Pulmonary artery endothelial cell (primary cell): ENCODE data around the gene EIF2S3B. TPM values are rescaled to one million over a fixed set of nuclear protein-coding genes. Genes with fewer than 3 reads are reported as not detected.

Source experiments
- DNase-seq: peaks from one replicate; pipeline ENCODE4 v3.0.0-alpha.2; 2011; ENCODE audit warnings: low read depth, low spot score
- total RNA-seq: library from RNA; depleted of rRNA; stranded (reverse); fragments of >200 nt; gene quantifications from 2 replicates; pipeline ENCODE4 v1.2.3, GENCODE V29; 2014

Gene EIF2S3B
- total RNA-seq, 1 donor from 2014 or later = 1.4 TPM

DNA sequence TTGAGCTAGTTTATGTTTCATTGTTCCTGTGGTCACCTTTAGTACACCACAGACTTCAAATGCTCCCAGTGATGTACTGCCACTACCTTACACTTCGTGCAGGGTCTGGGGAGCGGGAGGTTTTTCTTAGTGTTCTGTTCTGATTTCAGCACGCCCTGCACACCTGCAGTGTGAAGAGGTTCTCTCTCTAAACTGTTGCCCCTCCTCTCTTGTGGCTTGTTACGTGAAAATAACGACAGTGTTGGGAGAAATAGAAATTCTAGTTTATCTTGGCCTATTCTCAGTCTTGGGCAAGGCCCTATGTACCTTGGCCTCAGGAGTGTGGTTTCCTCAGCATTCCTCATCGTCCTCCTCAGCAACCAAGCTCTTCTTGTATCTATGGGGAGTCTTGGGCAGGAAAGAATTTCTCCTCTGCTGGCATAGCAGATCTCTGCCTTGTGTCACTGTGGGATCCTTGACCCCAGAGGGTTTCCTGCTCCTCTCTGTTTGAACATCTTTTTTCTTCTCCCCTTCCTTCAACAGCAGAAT, 48.6 kb downstream of the EIF2S3B start:
- no peak for DNase-seq

DNA sequence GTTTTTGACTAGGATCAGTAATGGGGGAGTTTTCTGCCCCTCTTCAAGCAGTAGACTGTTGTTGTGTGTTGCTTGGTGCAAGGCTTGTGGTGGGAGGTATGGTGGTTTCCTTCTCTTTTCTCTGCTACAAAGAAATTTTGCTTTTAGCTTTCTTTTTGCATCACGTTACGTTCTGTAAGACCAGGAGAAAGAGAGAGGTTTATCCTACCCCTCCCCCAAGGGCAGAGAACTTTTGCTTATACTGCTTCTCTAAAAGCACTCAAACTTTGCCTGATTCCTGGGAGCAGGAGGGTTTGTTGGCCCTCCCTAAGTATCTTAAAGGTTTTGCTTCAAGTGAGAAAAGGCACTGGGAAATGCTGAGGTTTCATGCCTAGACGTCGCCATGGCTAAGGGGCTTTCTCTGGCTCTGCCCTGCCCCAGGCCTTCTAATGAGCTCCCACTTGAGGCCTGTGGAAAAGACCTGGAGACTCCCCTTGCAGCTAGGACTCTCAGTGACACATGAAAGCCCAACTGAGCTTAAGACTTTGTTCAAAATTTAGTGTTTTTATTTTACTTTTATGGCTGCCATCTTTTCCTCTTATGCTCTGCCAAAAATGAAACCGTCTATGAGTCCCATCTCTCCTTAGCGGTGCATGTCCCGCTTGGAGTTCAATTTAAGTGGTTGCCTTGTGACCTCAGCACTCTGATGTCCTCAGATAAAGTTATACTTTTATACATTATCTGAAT, 49.2 kb downstream of the EIF2S3B start:
- DNase-seq = no peak

DNA sequence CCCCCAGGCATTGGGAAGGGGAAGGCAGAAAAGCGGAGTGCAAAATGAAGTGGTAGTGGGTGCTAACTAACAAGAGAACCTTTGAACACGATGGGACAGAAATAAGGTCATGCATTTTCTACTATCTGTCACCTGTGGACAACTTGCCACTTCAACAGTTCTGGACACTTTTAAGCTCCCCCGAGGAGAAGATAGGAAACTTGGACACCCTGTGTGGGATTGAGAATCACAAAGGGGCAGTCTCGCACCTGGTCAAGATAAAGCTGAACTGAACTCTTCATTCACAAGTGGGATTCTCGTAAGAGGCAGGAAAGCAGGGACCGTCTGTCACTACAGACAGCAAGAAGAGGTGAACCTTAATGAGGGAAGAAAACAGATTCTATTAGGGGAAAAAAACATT, 51.6 kb downstream of the EIF2S3B start:
- no peak for DNase-seq

DNA sequence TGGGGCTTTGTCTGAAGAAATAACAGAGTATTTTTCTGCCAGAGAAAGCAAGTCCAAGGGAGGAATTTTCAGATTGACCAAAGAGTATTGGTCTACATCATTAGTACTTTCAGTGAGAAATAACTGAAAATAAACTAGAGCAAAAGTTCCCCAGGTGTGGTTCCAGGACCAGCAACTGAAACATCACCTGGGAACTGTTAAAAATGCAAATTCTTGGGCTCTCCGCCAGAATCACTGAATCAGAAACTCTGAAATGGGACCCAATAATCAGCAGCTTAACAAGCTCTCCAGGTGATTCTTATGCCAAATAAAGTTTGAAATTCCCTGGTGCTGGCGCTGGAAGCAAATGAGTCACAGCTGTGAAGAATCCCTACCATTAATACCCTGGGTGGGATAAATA, 52.1 kb downstream of the EIF2S3B start:
- no peak for DNase-seq

Other genes starting within 250 kb of the EIF2S3B start
- 0.20 and 0.32 TPM in 2 replicates for gene KLRD1, start 198.0 kb upstream of the EIF2S3B start, total RNA-seq
- not detected in 2 replicates for gene KLRK1, start 115.8 kb upstream of the EIF2S3B start, total RNA-seq
- not detected in 2 replicates for gene KLRC4, start 96.1 kb upstream of the EIF2S3B start, total RNA-seq
- gene KLRC3, start 85.3 kb upstream of the EIF2S3B start, total RNA-seq = not detected in 2 replicates
- gene KLRC2, start 69.9 kb upstream of the EIF2S3B start, total RNA-seq = not detected in 2 replicates
- not detected in 2 replicates for gene KLRC1, start 52.5 kb upstream of the EIF2S3B start, total RNA-seq
- gene MAGOHB, start 107.7 kb downstream of the EIF2S3B start, total RNA-seq = 26.1 and 34.1 TPM in 2 replicates
- gene STYK1, start 168.2 kb downstream of the EIF2S3B start, total RNA-seq = 21.8 and 25.5 TPM in 2 replicates
- gene YBX3, start 217.4 kb downstream of the EIF2S3B start, total RNA-seq = 206 and 290 TPM in 2 replicates